Keratinocyte (primary cell): ENCODE measurements around the gene TRPM2. TPM values are rescaled to one million over a fixed set of nuclear protein-coding genes. Genes with fewer than 3 reads are reported as not detected.

Experiments used
- DNase-seq: peaks from one replicate; pipeline ENCODE4 v3.0.0-alpha.2; 2011; ENCODE audit warnings: low read depth, missing footprints, low spot score
- FAIRE-seq: peaks from 2 replicates; lab custom pipeline; 2011; peaks lifted over from hg19 to GRCh38; lab: Jason Lieb, UNC
- H2AFZ ChIP-seq: 2 replicates; pipeline ENCODE4 v1.6.0; 2012; ENCODE audit warnings: low read length, control low read depth, inconsistent platforms; ENCODE audit not compliant: control insufficient read depth
- H3K27ac ChIP-seq: 2 replicates; pipeline ENCODE4 v1.5.1; 2011; ENCODE audit warnings: low read length; ENCODE audit not compliant: control insufficient read depth, insufficient read depth
- H3K27me3 ChIP-seq: 3 replicates; pipeline ENCODE4 v1.6.0; 2011; ENCODE audit warnings: low read length; ENCODE audit not compliant: control insufficient read depth, insufficient read depth; ENCODE audit errors: extremely low read depth
- H3K36me3 ChIP-seq, 2 experiments: 2 replicates in 1 of 2; 3 replicates in 1 of 2; pipeline ENCODE4 v1.5.1; 2011; ENCODE audit warnings: low read length in 2 of 2, mild to moderate bottlenecking in 1 of 2; ENCODE audit not compliant: control insufficient read depth in 2 of 2, insufficient read depth in 2 of 2; ENCODE audit errors: extremely low read depth in 1 of 2
- H3K4me1 ChIP-seq: 3 replicates; pipeline ENCODE4 v1.5.1; 2011; ENCODE audit warnings: low read length; ENCODE audit not compliant: control insufficient read depth, insufficient read depth; ENCODE audit errors: extremely low read depth
- H3K4me2 ChIP-seq: 3 replicates; pipeline ENCODE4 v1.6.0; 2011; ENCODE audit warnings: low read depth, low read length; ENCODE audit not compliant: control insufficient read depth, insufficient read depth; ENCODE audit errors: extremely low read depth
- H3K4me3 ChIP-seq, 3 experiments: fragments of 200-600 bp in 1 of 3; sonication (generic) in 1 of 3; 2 replicates in 2 of 3; 3 replicates in 1 of 3; pipeline ENCODE4 v1.5.1; 2011 to 2016; ENCODE audit warnings: low read length in 3 of 3, mild to moderate bottlenecking in 3 of 3, control low read depth in 2 of 3, inconsistent platforms in 1 of 3, low read depth in 1 of 3, mixed read lengths in 1 of 3, mixed run types in 1 of 3, moderate library complexity in 1 of 3; ENCODE audit not compliant: control insufficient read depth in 2 of 3, insufficient read depth in 2 of 3; ENCODE audit errors: extremely low read depth in 1 of 3
- H3K79me2 ChIP-seq: 2 replicates; pipeline ENCODE4 v1.6.0; 2012; ENCODE audit warnings: low read length; ENCODE audit not compliant: control insufficient read depth, insufficient read depth
- H3K9ac ChIP-seq: 3 replicates; pipeline ENCODE4 v1.6.0; 2011; ENCODE audit warnings: low read length; ENCODE audit not compliant: control insufficient read depth, insufficient read depth; ENCODE audit errors: extremely low read depth
- H3K9me1 ChIP-seq: 3 replicates; pipeline ENCODE4 v1.6.0; 2011; ENCODE audit warnings: low read length; ENCODE audit not compliant: control insufficient read depth, insufficient read depth; ENCODE audit errors: extremely low read depth
- H3K9me3 ChIP-seq: 2 replicates; pipeline ENCODE4 v1.5.1; 2012; ENCODE audit warnings: low read depth, low read length; ENCODE audit not compliant: control insufficient read depth
- H4K20me1 ChIP-seq: 3 replicates; pipeline ENCODE4 v1.6.0; 2011; ENCODE audit warnings: low read length; ENCODE audit not compliant: control insufficient read depth, insufficient read depth; ENCODE audit errors: extremely low read depth
- EZH2 ChIP-seq: IDR thresholded peaks from one replicate; pipeline ENCODE4 v1.6.1; 2012; ENCODE audit warnings: inconsistent platforms, mild to moderate bottlenecking, low read length, moderate library complexity
- dilution Hi-C: fragments of 300-500 bp; cut with MboI; formaldehyde crosslinking; loops from one replicate; pipeline ENCODE4 v1.7.0; 2020; ENCODE audit warnings: low sequenced_read_pairs; ENCODE audit not compliant: extremely low pct_ligation_motif_present
- polyA plus RNA-seq, 5 experiments: library from polyadenylated mRNA; depleted of rRNA in 3 of 5; stranded (reverse) in 3 of 5; stranded (forward) in 1 of 5; unstranded in 1 of 5; fragments of >200 nt; gene quantifications; 1 replicate in 1 of 5; 2 replicates in 3 of 5; 3 replicates in 1 of 5; pipeline versions ENCODE4 v1.2.1 to v1.2.3, GENCODE V29; 2011 to 2012; ENCODE audit warnings: missing spikeins in 2 of 5, low read depth in 1 of 5, low replicate concordance in 1 of 5
- TF ChIP-seq, protein P1 (sequence below), 3 experiments: IDR thresholded peaks in 1 of 3; conservative IDR thresholded peaks in 1 of 3; optimal IDR thresholded peaks in 1 of 3; 2 replicates in 2 of 3; 3 replicates in 1 of 3; pipeline versions ENCODE3 to v1.5.1; 2011; ENCODE audit warnings: low read length in 3 of 3, mild to moderate bottlenecking in 3 of 3, moderate library complexity in 2 of 3, control low read depth in 1 of 3, inconsistent platforms in 1 of 3; ENCODE audit not compliant: insufficient read depth in 2 of 3; ENCODE audit errors: extremely low read depth in 1 of 3

The TRPM2 gene
- polyA plus RNA-seq, 1 donor (not counting 4 experiments of a cell fraction or from before 2014, with no cell fraction given), result 0.31 TPM

DNA sequence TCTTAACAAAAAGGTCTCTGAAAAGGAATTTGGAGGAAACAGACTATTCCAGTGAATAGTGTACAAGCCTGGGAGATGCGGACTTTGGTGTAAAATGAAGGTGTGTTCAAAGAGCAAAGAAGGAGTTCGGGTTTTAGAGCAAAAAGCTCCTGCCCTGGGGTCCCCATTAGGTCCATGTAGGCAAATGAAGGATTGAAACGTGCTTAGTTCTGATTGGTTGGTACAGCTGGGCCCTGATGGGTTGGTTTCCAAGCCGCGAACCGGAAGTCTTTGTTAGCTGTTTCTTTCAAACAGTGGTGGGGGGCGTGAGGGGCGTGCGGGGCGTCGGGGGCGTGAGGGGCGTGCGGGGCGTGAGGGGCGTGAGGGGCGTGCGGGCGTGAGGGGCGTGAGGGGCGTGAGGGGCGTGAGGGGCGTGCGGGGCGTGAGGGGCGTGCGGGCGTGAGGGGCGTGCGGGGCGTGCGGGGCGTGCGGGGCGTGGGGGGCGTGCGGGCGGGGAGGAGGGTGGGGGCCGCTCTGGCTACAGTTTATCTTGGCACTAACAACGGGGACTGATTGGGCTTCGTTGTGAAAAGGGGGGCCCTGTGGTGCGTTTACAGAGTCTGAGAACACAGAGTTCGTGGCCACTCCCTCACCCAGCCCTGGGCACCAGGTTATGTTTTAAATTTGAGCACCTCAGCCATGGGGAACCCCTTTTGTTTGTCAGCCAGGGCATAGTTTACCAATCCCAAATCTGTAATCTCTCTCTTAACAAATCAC lies 131.3 kb downstream of the TRPM2 start:
- dilution Hi-C loops, result loop anchor here (25.0 kb wide), 1 partner anchor 253 kb away; no protein-coding TSS in a partner anchor
- no peaks in the 10 kb centered on the region for H3K9me3 ChIP-seq

DNA sequence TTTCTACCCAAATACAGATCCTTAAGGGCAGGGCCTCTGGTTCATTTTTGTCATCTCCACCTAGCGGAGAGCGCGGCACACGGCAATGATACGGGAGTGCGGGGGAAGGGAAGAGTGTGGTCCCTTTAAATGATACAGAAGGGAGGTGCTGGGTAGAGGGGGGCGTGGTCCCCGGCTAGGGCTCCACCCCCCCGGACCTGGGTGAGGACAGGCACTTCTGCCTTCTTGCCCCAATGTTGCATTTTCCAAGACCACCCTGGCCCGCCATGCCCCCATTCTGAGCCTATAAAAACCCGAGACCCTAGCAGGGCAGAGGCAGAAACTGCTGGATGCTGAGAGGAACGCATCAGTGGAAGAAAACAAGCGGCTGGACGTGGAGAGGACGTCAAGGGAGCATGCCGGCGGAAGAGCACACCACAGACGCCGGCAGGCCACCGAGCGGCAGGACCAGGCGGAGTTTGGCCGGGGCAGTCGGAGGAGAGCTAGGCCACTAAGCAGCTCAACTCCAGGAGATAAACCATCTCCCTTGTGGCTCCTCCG lies 131.9 kb downstream of the TRPM2 start:
- Histone ChIP-seq H3K9me3 (no peaks in the 10 kb centered on the region), H3K79me2 (no peaks in the 10 kb centered on the region), H4K20me1 (no peaks in the 10 kb centered on the region), H3K9me1 (no peaks in the 10 kb centered on the region), H3K27me3 (no peaks in the 10 kb centered on the region), H3K4me2 (no peak overlapping the region), H3K4me3 (no peak overlapping the region), H3K4me1 (no peaks in the 10 kb centered on the region), H3K27ac (no peak overlapping the region), H2AFZ (no peak overlapping the region), H3K36me3 (no peaks in the 10 kb centered on the region), H3K9ac (no peak overlapping the region)
- TF ChIP-seq, protein P1, sequence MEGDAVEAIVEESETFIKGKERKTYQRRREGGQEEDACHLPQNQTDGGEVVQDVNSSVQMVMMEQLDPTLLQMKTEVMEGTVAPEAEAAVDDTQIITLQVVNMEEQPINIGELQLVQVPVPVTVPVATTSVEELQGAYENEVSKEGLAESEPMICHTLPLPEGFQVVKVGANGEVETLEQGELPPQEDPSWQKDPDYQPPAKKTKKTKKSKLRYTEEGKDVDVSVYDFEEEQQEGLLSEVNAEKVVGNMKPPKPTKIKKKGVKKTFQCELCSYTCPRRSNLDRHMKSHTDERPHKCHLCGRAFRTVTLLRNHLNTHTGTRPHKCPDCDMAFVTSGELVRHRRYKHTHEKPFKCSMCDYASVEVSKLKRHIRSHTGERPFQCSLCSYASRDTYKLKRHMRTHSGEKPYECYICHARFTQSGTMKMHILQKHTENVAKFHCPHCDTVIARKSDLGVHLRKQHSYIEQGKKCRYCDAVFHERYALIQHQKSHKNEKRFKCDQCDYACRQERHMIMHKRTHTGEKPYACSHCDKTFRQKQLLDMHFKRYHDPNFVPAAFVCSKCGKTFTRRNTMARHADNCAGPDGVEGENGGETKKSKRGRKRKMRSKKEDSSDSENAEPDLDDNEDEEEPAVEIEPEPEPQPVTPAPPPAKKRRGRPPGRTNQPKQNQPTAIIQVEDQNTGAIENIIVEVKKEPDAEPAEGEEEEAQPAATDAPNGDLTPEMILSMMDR (optimal IDR thresholded peaks at IDR 0.05 in 1 of 3, IDR thresholded peaks at IDR 0.05 in 1 of 3, conservative IDR thresholded peaks at IDR 0.05 in 1 of 3; ENCODE audit: extremely low read depth in 1 of 3, insufficient read depth in 2 of 3, low read length in 3 of 3), result peak in 1 of 3 experiments; percentile 18
- TF ChIP-seq EZH2, result no peak
- FAIRE-seq, result no peak
- DNase-seq, result no peak
- dilution Hi-C loops, result loop anchor here (25.0 kb wide), 1 partner anchor 252 kb away; no protein-coding TSS in a partner anchor

More for the DNA sequence above, 131.3 kb downstream of the TRPM2 start:
- no peaks in the 10 kb centered on the region for H3K79me2 ChIP-seq
- FAIRE-seq (no peak), DNase-seq (no peak)
- H4K20me1 ChIP-seq, result no peaks in the 10 kb centered on the region
- H3K4me3 ChIP-seq, result no peak overlapping the region
- no peaks in the 10 kb centered on the region for H3K36me3 ChIP-seq
- no peaks in the 10 kb centered on the region for H3K9me1 ChIP-seq
- H3K4me1 ChIP-seq, result no peaks in the 10 kb centered on the region
- H2AFZ ChIP-seq, result no peak overlapping the region
- H3K4me2 ChIP-seq, result no peak overlapping the region
- no peak overlapping the region for H3K9ac ChIP-seq
- no peak overlapping the region for H3K27ac ChIP-seq
- no peaks in the 10 kb centered on the region for H3K27me3 ChIP-seq
- no peak for TF ChIP-seq EZH2
- TF ChIP-seq, protein P1 (optimal IDR thresholded peaks at IDR 0.05 in 1 of 3, IDR thresholded peaks at IDR 0.05 in 1 of 3, conservative IDR thresholded peaks at IDR 0.05 in 1 of 3; ENCODE audit: extremely low read depth in 1 of 3, insufficient read depth in 2 of 3, low read length in 3 of 3), result no peak
